HG03066 (cell line): Measurements from ENCODE around the gene SASH1.
"Not testable (repeated sequence)": the region's sequence is repeated elsewhere in the genome, so short reads cannot be mapped to it uniquely, and the experiment has no call there.

Experiments used
- ATAC-seq: cut with Tn5 transposase; IDR thresholded peaks from one replicate; pipeline ENCODE4 v1.9.1; 2021; ENCODE audit warnings: low read depth; ENCODE audit not compliant: unreplicated experiment

SASH1 gene

GRCh38 chr6:148364056-148364824, 21.6 kb downstream of the SASH1 start:
- ATAC-seq = no peak

- no peak for ATAC-seq
These were observed 22.4 kb downstream of the SASH1 start for GRCh38 chr6:148365041-148365440.

GRCh38 chr6:148367411-148368024, 24.9 kb downstream of the SASH1 start:
- ATAC-seq = no peak

- ATAC-seq = no peak
These were observed 27.5 kb downstream of the SASH1 start for GRCh38 chr6:148370176-148370575.

GRCh38 chr6:148374040-148374774, 31.6 kb downstream of the SASH1 start:
- no peak for ATAC-seq

GRCh38 chr6:148375401-148375800, 32.8 kb downstream of the SASH1 start:
- no peak for ATAC-seq

GRCh38 chr6:148379481-148379880, 36.8 kb downstream of the SASH1 start:
- no peak for ATAC-seq

GRCh38 chr6:148379966-148380713, 37.5 kb downstream of the SASH1 start:
- no peak for ATAC-seq

- not testable (repeated sequence) for ATAC-seq
These were observed 39.4 kb downstream of the SASH1 start for GRCh38 chr6:148382051-148382450.

- no peak for ATAC-seq
These were observed 40.2 kb downstream of the SASH1 start for GRCh38 chr6:148382861-148383260.

GRCh38 chr6:148383658-148384368, 41.2 kb downstream of the SASH1 start:
- ATAC-seq = no peak

GRCh38 chr6:148385379-148385778, 42.7 kb downstream of the SASH1 start:
- ATAC-seq = no peak

- no peak for ATAC-seq
These were observed 45.9 kb downstream of the SASH1 start for GRCh38 chr6:148388521-148388920.

- no peak for ATAC-seq
These were observed 46.4 kb downstream of the SASH1 start for GRCh38 chr6:148389086-148389485.

GRCh38 chr6:148389917-148390316, 47.3 kb downstream of the SASH1 start:
- ATAC-seq = no peak

GRCh38 chr6:148392127-148392526, 49.5 kb downstream of the SASH1 start:
- ATAC-seq = not testable (repeated sequence)

GRCh38 chr6:148392671-148393070, 50.0 kb downstream of the SASH1 start:
- ATAC-seq = no peak

GRCh38 chr6:148395583-148396101, 53.0 kb downstream of the SASH1 start:
- no peak for ATAC-seq

GRCh38 chr6:148396411-148396810, 53.8 kb downstream of the SASH1 start:
- ATAC-seq = no peak

GRCh38 chr6:148396926-148397325, 54.3 kb downstream of the SASH1 start:
- no peak for ATAC-seq
